Prostate gland (tissue), 2 donors: ENCODE measurements around the gene GNAQ. TPM values are rescaled to one million over a fixed set of nuclear protein-coding genes. Genes with fewer than 3 reads are reported as not detected.

Experiments used
- DNase-seq: peaks from one replicate; pipeline ENCODE4 v3.0.0-alpha.2; 2019; ENCODE audit warnings: low spot score
- H3K27ac ChIP-seq, 2 donors: fragments of 200-600 bp; sonication (generic); 2 replicates each; pipeline ENCODE4 v1.5.1; 2017 to 2019
- H3K27me3 ChIP-seq: fragments of 200-600 bp; sonication (generic); replicated peaks from 2 replicates; pipeline ENCODE4 v1.5.1; 2019; ENCODE audit not compliant: insufficient read depth
- H3K36me3 ChIP-seq, 2 donors: fragments of 200-600 bp; sonication (generic); 1 replicate in 1 of 2; 2 replicates in 1 of 2; pipeline versions ENCODE4 v1.5.1 to v1.8.1; 2017 to 2019
- H3K4me1 ChIP-seq: fragments of 200-600 bp; sonication (generic); replicated peaks from 2 replicates; pipeline ENCODE4 v1.5.1; 2019
- H3K4me3 ChIP-seq, 2 donors: fragments of 200-600 bp; sonication (generic); 2 replicates each; pipeline ENCODE4 v1.5.1; 2017 to 2019
- H3K9me3 ChIP-seq: fragments of 200-600 bp; sonication (generic); 2 replicates; pipeline ENCODE4 v1.5.1; 2017
- CTCF ChIP-seq, 4 experiments: fragments of 200-600 bp in 2 of 4; fragments of 450-650 bp in 2 of 4; sonication (generic) in 2 of 4; IDR thresholded peaks; 1 replicate in 3 of 4; 2 replicates in 1 of 4; pipeline ENCODE4 v1.5.1; 2016 to 2019; ENCODE audit warnings: antibody characterized with exemption in 4 of 4, mild to moderate bottlenecking in 2 of 4, moderate library complexity in 2 of 4
- POLR2A ChIP-seq: fragments of 450-650 bp; IDR thresholded peaks from one replicate; pipeline ENCODE4 v1.6.1; 2016; ENCODE audit warnings: antibody characterized with exemption, mild to moderate bottlenecking
- POLR2AphosphoS5 ChIP-seq: sonication (generic); formaldehyde crosslinking; IDR thresholded peaks from one replicate; pipeline ENCODE4 v1.6.1; 2017; ENCODE audit warnings: antibody characterized with exemption
- WGBS: methylation state at CpG from one replicate; pipeline ENCODE4 v1.1.5; 2018; 5-methylcytosine and 5-hydroxymethylcytosine counted together
- intact Hi-C: fragments of 100-400 bp; cut with DNase I; formaldehyde crosslinking; loops from one replicate; pipeline ENCODE4 v1.14.2; 2022
- total RNA-seq, 2 donors: library from RNA; depleted of rRNA; stranded (reverse); fragments of >200 nt; gene quantifications; one replicate each; pipeline ENCODE4 v1.1.0, GENCODE V29; 2016

GNAQ gene
- total RNA-seq, 2 donors from 2014 or later, result 35.0 to 43.7 TPM

GRCh38 chr9:77680581-77680980, 351.0 kb downstream of the GNAQ start:
- Histone ChIP-seq H3K36me3 (no peaks in the 10 kb centered on the region), H3K27me3 (no peaks in the 10 kb centered on the region), H3K4me1 (no peaks in the 10 kb centered on the region), H3K4me3 (no peak overlapping the region), H3K9me3 (no peaks in the 10 kb centered on the region), H3K27ac (no peak overlapping the region)
- DNase-seq, result no peak
- TF ChIP-seq POLR2A (no peak), CTCF (IDR thresholded peaks at IDR 0.05) (no peak), POLR2AphosphoS5 (no peak)
- intact Hi-C loops, result no loop called here
- WGBS, result 72% methylated on average over 5 of the region's 5 CpGs

DNA sequence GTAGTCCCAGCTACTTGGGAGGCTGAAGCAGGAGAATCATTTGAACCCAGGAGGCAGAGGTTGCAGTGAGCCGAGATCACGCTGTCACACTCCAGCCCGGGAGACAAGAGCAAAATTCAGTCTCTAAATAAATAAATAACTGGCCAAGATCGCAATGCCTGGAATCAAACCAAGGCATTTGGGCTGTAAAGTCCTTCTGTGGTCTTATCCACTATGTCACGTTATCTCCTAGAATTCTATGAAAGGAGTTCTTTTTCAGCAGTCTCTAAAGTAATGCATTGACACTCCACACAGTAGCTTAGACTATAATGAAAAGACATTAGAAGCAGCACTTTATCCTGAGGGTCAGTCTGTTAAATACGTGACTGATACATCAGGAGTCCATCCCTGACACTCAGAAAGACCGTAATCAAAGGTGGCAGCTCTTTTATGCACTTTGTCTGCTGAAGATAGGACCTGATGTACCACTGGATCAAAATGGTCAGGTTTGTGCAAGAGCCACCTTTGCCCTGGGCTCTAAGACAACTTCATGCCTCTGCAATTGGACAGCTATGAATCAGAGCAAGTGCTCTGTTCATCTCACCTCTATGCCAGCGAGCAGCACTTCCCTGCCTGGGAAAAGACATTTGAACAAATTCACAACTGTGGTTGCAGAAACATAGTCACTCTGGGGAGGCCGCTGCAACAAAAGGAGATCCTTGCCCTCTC, 351.8 kb downstream of the GNAQ start:
- intact Hi-C loops, result no loop called here
- no peak for DNase-seq
- H3K27me3 ChIP-seq, result no peaks in the 10 kb centered on the region
- no peaks in the 10 kb centered on the region for H3K4me1 ChIP-seq
- 46% methylated on average over 9 of the region's 9 CpGs for WGBS
- TF ChIP-seq CTCF (IDR thresholded peaks at IDR 0.05) (no peak), POLR2AphosphoS5 (no peak), POLR2A (no peak)
- H3K27ac ChIP-seq, result no peak overlapping the region
- H3K4me3 ChIP-seq, result no peak overlapping the region
- H3K36me3 ChIP-seq, result no peaks in the 10 kb centered on the region
- no peaks in the 10 kb centered on the region for H3K9me3 ChIP-seq

DNA sequence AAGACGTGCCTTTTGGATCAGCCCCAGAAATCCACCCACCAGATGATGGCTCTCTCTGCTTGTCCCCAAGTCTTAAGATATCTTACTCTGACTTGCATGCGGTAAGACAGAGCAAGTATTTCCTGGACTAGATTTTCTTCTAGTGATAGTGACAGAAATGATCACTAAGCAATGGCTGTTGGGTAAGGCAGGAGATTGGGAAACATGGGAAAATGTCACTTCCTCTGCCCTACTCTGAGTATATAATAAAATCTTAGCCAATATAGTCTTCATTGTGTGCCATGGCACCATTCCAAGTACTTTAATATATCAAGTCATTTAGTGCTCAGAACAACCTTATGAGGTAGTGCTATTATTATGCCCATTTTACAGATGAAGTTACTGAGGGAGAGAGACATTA, 352.5 kb downstream of the GNAQ start:
- H3K36me3 ChIP-seq, result no peaks in the 10 kb centered on the region
- H3K27me3 ChIP-seq, result no peaks in the 10 kb centered on the region
- no peaks in the 10 kb centered on the region for H3K4me1 ChIP-seq
- no peak overlapping the region for H3K27ac ChIP-seq
- TF ChIP-seq POLR2AphosphoS5 (no peak), POLR2A (no peak), CTCF (IDR thresholded peaks at IDR 0.05) (no peak)
- 26% methylated on average over 2 of the region's 2 CpGs for WGBS
- no peaks in the 10 kb centered on the region for H3K9me3 ChIP-seq
- no peak for DNase-seq
- intact Hi-C loops, result no loop called here
- no peak overlapping the region for H3K4me3 ChIP-seq

GRCh38 chr9:77677957-77678535, 353.6 kb downstream of the GNAQ start:
- 42% methylated on average over 7 of the region's 7 CpGs for WGBS
- no peak overlapping the region for H3K4me3 ChIP-seq
- DNase-seq, result no peak
- no peaks in the 10 kb centered on the region for H3K27me3 ChIP-seq
- no peaks in the 10 kb centered on the region for H3K36me3 ChIP-seq
- TF ChIP-seq POLR2A (no peak), POLR2AphosphoS5 (no peak), CTCF (IDR thresholded peaks at IDR 0.05) (no peak)
- H3K27ac ChIP-seq, result peak overlapping the region in 1 of 2 donors; percentile 2
- no peaks in the 10 kb centered on the region for H3K9me3 ChIP-seq
- intact Hi-C loops, result no loop called here
- H3K4me1 ChIP-seq, result no peaks in the 10 kb centered on the region

- WGBS, result 26% methylated on average over 4 of the region's 4 CpGs
- Histone ChIP-seq H3K36me3 (no peaks in the 10 kb centered on the region), H3K4me1 (no peaks in the 10 kb centered on the region), H3K27ac (peak overlapping the region in 1 of 2 donors; percentile 2), H3K27me3 (no peaks in the 10 kb centered on the region), H3K9me3 (no peaks in the 10 kb centered on the region), H3K4me3 (no peak overlapping the region)
- TF ChIP-seq CTCF (IDR thresholded peaks at IDR 0.05), result no peak
- no peak for TF ChIP-seq POLR2A
- no peak for TF ChIP-seq POLR2AphosphoS5
- DNase-seq, result peak; percentile 52
- intact Hi-C loops, result no loop called here
These were observed 354.2 kb downstream of the GNAQ start for GRCh38 chr9:77677397-77677796.
